K562 (cell line): Measurements from ENCODE around the gene STMN3. TPM values are rescaled to one million over a fixed set of nuclear protein-coding genes. Genes with fewer than 3 reads are reported as not detected.

Experiments used
- E2F3 ChIP-seq: fragments of 250-450 bp; sonication (Bioruptor Pico); IDR thresholded peaks from 2 replicates; pipeline ENCODE4 v1.4.0; 2020; ENCODE audit warnings: mild to moderate bottlenecking
- ERF ChIP-seq: fragments of 450-650 bp; formaldehyde crosslinking; IDR thresholded peaks from 2 replicates; pipeline ENCODE4 v1.4.0; 2020; ENCODE audit warnings: mild to moderate bottlenecking, mixed read lengths
- NELFE ChIP-seq: IDR thresholded peaks from 2 replicates; pipeline ENCODE4 v1.6.1; 2011; ENCODE audit warnings: mild to moderate bottlenecking; ENCODE audit not compliant: insufficient read depth, insufficient read length
- NR2C2 ChIP-seq, 2 experiments: fragments of 200-800 bp in 1 of 2; sonication (Bioruptor generic) in 1 of 2; sonication (generic) in 1 of 2; formaldehyde crosslinking in 1 of 2; IDR thresholded peaks; 2 replicates each; pipeline versions ENCODE4 v1.6.1 to v1.8.0; 2016 to 2022; ENCODE audit warnings: mild to moderate bottlenecking in 1 of 2, missing compliant biosample characterization in 1 of 2, missing genetic modification characterization in 1 of 2, missing genetic modification reagents in 1 of 2
- PCBP1 ChIP-seq: fragments of 200-400 bp; formaldehyde crosslinking; IDR thresholded peaks from 2 replicates; pipeline ENCODE4 v1.6.1; 2018; ENCODE audit warnings: mild to moderate bottlenecking, low read depth, low read length; ENCODE audit not compliant: poor library complexity, severe bottlenecking
- PCBP2 ChIP-seq: fragments of 200-400 bp; formaldehyde crosslinking; IDR thresholded peaks from 2 replicates; pipeline ENCODE4 v1.6.1; 2018; ENCODE audit warnings: low read length, low read depth, mild to moderate bottlenecking, moderate library complexity; ENCODE audit not compliant: poor library complexity, severe bottlenecking
- PHF8 ChIP-seq: fragments of 200-600 bp; sonication (generic); IDR thresholded peaks from 2 replicates; pipeline ENCODE4 v1.6.1; 2012; ENCODE audit warnings: mixed run types, mild to moderate bottlenecking, inconsistent platforms, low read length, moderate library complexity, borderline replicate concordance
- RBFOX2 ChIP-seq: fragments of 200-400 bp; formaldehyde crosslinking; IDR thresholded peaks from 2 replicates; pipeline ENCODE4 v1.6.1; 2017; ENCODE audit warnings: low read depth, mild to moderate bottlenecking, low read length, moderate library complexity
- SMAD4 ChIP-seq: fragments of 250-450 bp; sonication (Bioruptor Pico); conservative IDR thresholded peaks from 2 replicates; pipeline ENCODE4 v1.8.0; 2021; ENCODE audit warnings: inconsistent platforms, mild to moderate bottlenecking, moderate library complexity
- ZNF253 ChIP-seq: fragments of 250-450 bp; sonication (Bioruptor Pico); conservative IDR thresholded peaks from 2 replicates; pipeline ENCODE4 v1.6.1; 2021; ENCODE audit warnings: mild to moderate bottlenecking
- ZNF407 ChIP-seq: fragments of 450-650 bp; IDR thresholded peaks from 2 replicates; pipeline ENCODE4 v1.6.1; 2016; ENCODE audit warnings: low read depth
- polyA plus RNA-seq, 8 experiments: library from polyadenylated mRNA; depleted of rRNA in 4 of 8; stranded (reverse) in 5 of 8; unstranded in 3 of 8; fragments of >200 nt; fragmentation: Nextera tagmentation in 2 of 8; fragmentation: Illumina TruSeq in 1 of 8; extraction: Ambion mirVana in 2 of 8; extraction: Trizol in 1 of 8; gene quantifications; 2 replicates each; pipeline versions ENCODE4 v1.2.1 to v1.2.3, GENCODE V29; 2011 to 2014; ENCODE audit warnings: inconsistent platforms in 1 of 8, missing spikeins in 1 of 8
- total RNA-seq, 7 experiments: library from RNA; depleted of rRNA in 6 of 7; stranded (reverse); fragments of >200 nt in 6 of 7; fragmentation: Illumina TruSeq in 2 of 7; extraction: Trizol in 2 of 7; gene quantifications; 2 replicates each; pipeline versions ENCODE4 v1.2.1 to v1.2.3, GENCODE V29; 2011 to 2021; ENCODE audit warnings: low replicate concordance in 1 of 7
- TF ChIP-seq, protein P1 (sequence below): sonication (generic); formaldehyde crosslinking; IDR thresholded peaks from 2 replicates; pipeline ENCODE4 v1.8.1; 2023; ENCODE audit warnings: mild to moderate bottlenecking, missing genetic modification reagents

The STMN3 gene
- total and polyA plus RNA-seq, 9 of the 15 experiments (the other 6 are each of a cell fraction or from before 2014, with no cell fraction given), result 0.70 to 65.6 (median 29.4) TPM

GRCh38 chr20:63626424-63627128 is 26.6 kb downstream of the STMN3 start, which contains the start of gene GMEB2 (continued):
- no peak for TF ChIP-seq ZNF253
- peak; percentile 71; the same call in 1 of the 2 replicates for TF ChIP-seq PHF8
- peak; percentile 87 for TF ChIP-seq SMAD4
- no peak for TF ChIP-seq PCBP2
- TF ChIP-seq RBFOX2, result peak; percentile 78
- 0 out of 2 replicates have a peak, but pooled peaks have one; percentile 56 for TF ChIP-seq E2F3 (CRISPR knock-in tag)
- no peak for TF ChIP-seq NR2C2 (CRISPR knock-in tag; IDR thresholded peaks at IDR 0.05)
- peak; percentile 61; the same call in 1 of the 2 replicates for TF ChIP-seq NR2C2 (tag; IDR thresholded peaks at IDR 0.05)
- TF ChIP-seq ERF (CRISPR knock-in tag), result peak; percentile 42; the same call in 1 of the 2 replicates
- TF ChIP-seq NELFE, result no peak
- TF ChIP-seq ZNF407, result no peak
- TF ChIP-seq, protein P1, sequence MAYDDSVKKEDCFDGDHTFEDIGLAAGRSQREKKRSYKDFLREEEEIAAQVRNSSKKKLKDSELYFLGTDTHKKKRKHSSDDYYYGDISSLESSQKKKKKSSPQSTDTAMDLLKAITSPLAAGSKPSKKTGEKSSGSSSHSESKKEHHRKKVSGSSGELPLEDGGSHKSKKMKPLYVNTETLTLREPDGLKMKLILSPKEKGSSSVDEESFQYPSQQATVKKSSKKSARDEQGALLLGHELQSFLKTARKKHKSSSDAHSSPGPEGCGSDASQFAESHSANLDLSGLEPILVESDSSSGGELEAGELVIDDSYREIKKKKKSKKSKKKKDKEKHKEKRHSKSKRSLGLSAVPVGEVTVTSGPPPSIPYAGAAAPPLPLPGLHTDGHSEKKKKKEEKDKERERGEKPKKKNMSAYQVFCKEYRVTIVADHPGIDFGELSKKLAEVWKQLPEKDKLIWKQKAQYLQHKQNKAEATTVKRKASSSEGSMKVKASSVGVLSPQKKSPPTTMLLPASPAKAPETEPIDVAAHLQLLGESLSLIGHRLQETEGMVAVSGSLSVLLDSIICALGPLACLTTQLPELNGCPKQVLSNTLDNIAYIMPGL, result 0 out of 2 replicates have a peak, but pooled peaks have one; percentile 2
- TF ChIP-seq PCBP1, result peak; percentile 40
